Ishikawa (cell line): ENCODE measurements around the gene CARD8.

Experiments
- CREB1 ChIP-seq: IDR thresholded peaks from 2 replicates; pipeline ENCODE4 v1.6.1; 2012; ENCODE audit warnings: low read depth
- EP300 ChIP-seq: IDR thresholded peaks from 2 replicates; pipeline ENCODE4 v1.6.1; 2012; ENCODE audit warnings: borderline replicate concordance
- TEAD4 ChIP-seq: IDR thresholded peaks from 2 replicates; pipeline ENCODE4 v1.6.1; 2012
- YY1 ChIP-seq: IDR thresholded peaks from 2 replicates; pipeline ENCODE4 v1.6.1; 2012; ENCODE audit warnings: low read depth
- TF ChIP-seq, protein P1 (sequence below): IDR thresholded peaks from 2 replicates; pipeline ENCODE4 v1.6.1; 2012; ENCODE audit warnings: low read depth, mild to moderate bottlenecking

GRCh38 chr19:48296963-48297734, 41.4 kb upstream of the CARD8 start:
- TF ChIP-seq CREB1 (no peak), EP300 (no peak), TEAD4 (no peak), YY1 (no peak)
- TF ChIP-seq, protein P1, sequence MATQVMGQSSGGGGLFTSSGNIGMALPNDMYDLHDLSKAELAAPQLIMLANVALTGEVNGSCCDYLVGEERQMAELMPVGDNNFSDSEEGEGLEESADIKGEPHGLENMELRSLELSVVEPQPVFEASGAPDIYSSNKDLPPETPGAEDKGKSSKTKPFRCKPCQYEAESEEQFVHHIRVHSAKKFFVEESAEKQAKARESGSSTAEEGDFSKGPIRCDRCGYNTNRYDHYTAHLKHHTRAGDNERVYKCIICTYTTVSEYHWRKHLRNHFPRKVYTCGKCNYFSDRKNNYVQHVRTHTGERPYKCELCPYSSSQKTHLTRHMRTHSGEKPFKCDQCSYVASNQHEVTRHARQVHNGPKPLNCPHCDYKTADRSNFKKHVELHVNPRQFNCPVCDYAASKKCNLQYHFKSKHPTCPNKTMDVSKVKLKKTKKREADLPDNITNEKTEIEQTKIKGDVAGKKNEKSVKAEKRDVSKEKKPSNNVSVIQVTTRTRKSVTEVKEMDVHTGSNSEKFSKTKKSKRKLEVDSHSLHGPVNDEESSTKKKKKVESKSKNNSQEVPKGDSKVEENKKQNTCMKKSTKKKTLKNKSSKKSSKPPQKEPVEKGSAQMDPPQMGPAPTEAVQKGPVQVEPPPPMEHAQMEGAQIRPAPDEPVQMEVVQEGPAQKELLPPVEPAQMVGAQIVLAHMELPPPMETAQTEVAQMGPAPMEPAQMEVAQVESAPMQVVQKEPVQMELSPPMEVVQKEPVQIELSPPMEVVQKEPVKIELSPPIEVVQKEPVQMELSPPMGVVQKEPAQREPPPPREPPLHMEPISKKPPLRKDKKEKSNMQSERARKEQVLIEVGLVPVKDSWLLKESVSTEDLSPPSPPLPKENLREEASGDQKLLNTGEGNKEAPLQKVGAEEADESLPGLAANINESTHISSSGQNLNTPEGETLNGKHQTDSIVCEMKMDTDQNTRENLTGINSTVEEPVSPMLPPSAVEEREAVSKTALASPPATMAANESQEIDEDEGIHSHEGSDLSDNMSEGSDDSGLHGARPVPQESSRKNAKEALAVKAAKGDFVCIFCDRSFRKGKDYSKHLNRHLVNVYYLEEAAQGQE, result no peak
